ENCODE results near the gene CCDC24. TPM values are rescaled to one million over a fixed set of nuclear protein-coding genes. Genes with fewer than 3 reads are reported as not detected.

CCDC24 gene
- total and polyA plus RNA-seq, 2 of the 4 experiments (the other 2 are of a cell fraction) = 1.4 to 4.6 TPM

DNA sequence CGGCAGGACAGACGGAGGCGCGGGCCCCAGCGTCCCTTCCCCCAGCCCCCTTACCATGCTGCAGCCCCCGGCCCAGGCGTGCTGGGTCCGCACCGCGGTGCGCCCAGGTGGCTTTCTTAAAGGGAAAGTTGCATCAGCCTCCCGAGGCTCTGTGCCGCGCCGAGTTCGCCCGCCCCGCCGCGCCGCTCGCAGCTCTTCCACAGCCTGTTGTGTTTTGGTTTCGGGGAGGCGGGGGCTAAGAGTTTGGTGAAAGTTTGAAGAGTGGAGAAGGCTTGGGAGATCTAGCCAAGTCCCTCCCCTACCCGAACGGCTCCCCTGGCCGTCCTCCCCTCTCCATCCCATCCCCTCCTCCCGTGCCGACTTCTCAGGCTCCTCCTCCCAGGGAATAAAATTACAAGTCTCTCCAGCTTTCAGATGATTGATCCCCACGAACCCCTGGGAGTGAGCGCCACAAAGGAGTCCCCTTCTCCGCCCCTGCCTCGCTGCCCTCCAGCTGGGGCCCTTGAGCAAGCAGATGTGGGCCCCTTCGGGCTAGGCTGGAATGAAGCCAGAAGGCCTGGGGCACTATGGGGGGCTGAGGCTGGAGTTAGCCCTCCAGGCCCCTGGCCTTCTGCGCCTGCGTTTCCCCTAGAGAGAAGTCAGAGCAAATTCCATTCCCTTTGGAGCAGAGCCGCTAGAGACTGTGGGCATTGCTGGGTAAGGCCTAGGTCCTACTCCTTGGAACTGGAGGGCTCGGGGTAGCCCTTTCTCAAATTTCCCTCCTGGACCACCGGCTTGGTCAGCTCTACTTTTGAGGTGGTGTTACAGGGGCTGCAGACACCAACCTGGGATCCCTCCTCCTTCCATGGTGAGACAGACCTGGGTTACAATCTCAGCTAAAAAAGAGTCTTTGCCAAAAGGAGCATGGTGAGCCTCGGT lies 40.1 kb downstream of the CCDC24 start, which contains the start of gene SLC6A9 (continued):
- TF ChIP-seq, protein P1, sequence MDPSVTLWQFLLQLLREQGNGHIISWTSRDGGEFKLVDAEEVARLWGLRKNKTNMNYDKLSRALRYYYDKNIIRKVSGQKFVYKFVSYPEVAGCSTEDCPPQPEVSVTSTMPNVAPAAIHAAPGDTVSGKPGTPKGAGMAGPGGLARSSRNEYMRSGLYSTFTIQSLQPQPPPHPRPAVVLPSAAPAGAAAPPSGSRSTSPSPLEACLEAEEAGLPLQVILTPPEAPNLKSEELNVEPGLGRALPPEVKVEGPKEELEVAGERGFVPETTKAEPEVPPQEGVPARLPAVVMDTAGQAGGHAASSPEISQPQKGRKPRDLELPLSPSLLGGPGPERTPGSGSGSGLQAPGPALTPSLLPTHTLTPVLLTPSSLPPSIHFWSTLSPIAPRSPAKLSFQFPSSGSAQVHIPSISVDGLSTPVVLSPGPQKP (IDR thresholded peaks at IDR 0.05; ENCODE audit: borderline replicate concordance, low read depth, low read length) = no peak
- TF ChIP-seq BHLHE40 (IDR thresholded peaks at IDR 0.05; ENCODE audit: low read depth, low read length) = peak; percentile 36; the same call in 1 of the 2 replicates
